GM21737 (cell line): ENCODE data around the gene NTM.
"Not testable (repeated sequence)": the region's sequence is repeated elsewhere in the genome, so short reads cannot be mapped to it uniquely, and the experiment has no call there.

Experiments used
- ATAC-seq: cut with Tn5 transposase; IDR thresholded peaks from one replicate; pipeline ENCODE4 v1.9.1; 2021; ENCODE audit warnings: mild to moderate bottlenecking, moderate library complexity; ENCODE audit not compliant: unreplicated experiment

Gene NTM

GRCh38 chr11:131370090-131370751, at the start of gene NTM:
Gene NTM, plus strand, starts transcription at chr11:131370615.
- ATAC-seq = no peak

GRCh38 chr11:131324921-131325570, 45.4 kb upstream of the NTM start:
- ATAC-seq = no peak

GRCh38 chr11:131326829-131327228, 43.6 kb upstream of the NTM start:
- no peak for ATAC-seq

GRCh38 chr11:131327421-131327820, 43.0 kb upstream of the NTM start:
- ATAC-seq = no peak

GRCh38 chr11:131328843-131329242, 41.6 kb upstream of the NTM start:
- no peak for ATAC-seq

GRCh38 chr11:131331010-131331409, 39.4 kb upstream of the NTM start:
- ATAC-seq = no peak

- no peak for ATAC-seq
Observed at GRCh38 chr11:131331546-131331945, 38.9 kb upstream of the NTM start.

GRCh38 chr11:131334601-131335000, 35.8 kb upstream of the NTM start:
- ATAC-seq = no peak

GRCh38 chr11:131341900-131342299, 28.5 kb upstream of the NTM start:
- not testable (repeated sequence) for ATAC-seq

GRCh38 chr11:131342442-131342841, 28.0 kb upstream of the NTM start:
- ATAC-seq = not testable (repeated sequence)

- ATAC-seq = no peak
Observed at GRCh38 chr11:131345406-131345805, 25.0 kb upstream of the NTM start.

- ATAC-seq = no peak
Observed at GRCh38 chr11:131349368-131350086, 20.9 kb upstream of the NTM start.

- no peak for ATAC-seq
Observed at GRCh38 chr11:131350872-131351271, 19.5 kb upstream of the NTM start.

- no peak for ATAC-seq
Observed at GRCh38 chr11:131351848-131352247, 18.6 kb upstream of the NTM start.

GRCh38 chr11:131353766-131354165, 16.6 kb upstream of the NTM start:
- ATAC-seq = no peak

GRCh38 chr11:131354251-131354701, 16.1 kb upstream of the NTM start:
- no peak for ATAC-seq

- no peak for ATAC-seq
Observed at GRCh38 chr11:131356206-131356605, 14.2 kb upstream of the NTM start.

GRCh38 chr11:131365329-131365930, 5.0 kb upstream of the NTM start:
- ATAC-seq = no peak

GRCh38 chr11:131370901-131371790, 731 bp downstream of the NTM start:
- no peak for ATAC-seq

GRCh38 chr11:131371791-131372104, 1.3 kb downstream of the NTM start:
- ATAC-seq = no peak
